BLaER1 treated with 17β-estradiol and CSF1 and Interleukin-3, amounts not matched to agents 10 nM and 100 nM (cell line): Measurements from ENCODE around the gene SIGMAR1.
A peak's percentile ranks its signal among the peaks of the same experiment; 100 is the strongest.

Experiments
- H3K27ac ChIP-seq, 11 experiments: shearing (Covaris generic); formaldehyde crosslinking; 2 replicates each; pipeline ENCODE4 v1.8.1; 2022
- H3K27me3 ChIP-seq, 11 experiments: shearing (Covaris generic); formaldehyde crosslinking; 2 replicates each; pipeline ENCODE4 v1.8.1; 2022
- H3K36me3 ChIP-seq, 11 experiments: shearing (Covaris generic); formaldehyde crosslinking; 2 replicates each; pipeline ENCODE4 v1.8.1; 2022
- H3K4me1 ChIP-seq, 10 experiments: shearing (Covaris generic); formaldehyde crosslinking; 2 replicates each; pipeline ENCODE4 v1.8.1; 2022
- H3K4me2 ChIP-seq, 11 experiments: shearing (Covaris generic); formaldehyde crosslinking; 2 replicates each; pipeline ENCODE4 v1.8.1; 2022
- H3K4me3 ChIP-seq, 10 experiments: shearing (Covaris generic); formaldehyde crosslinking; 2 replicates each; pipeline ENCODE4 v1.8.1; 2022
- H3K9ac ChIP-seq, 11 experiments: shearing (Covaris generic); formaldehyde crosslinking; 2 replicates each; pipeline ENCODE4 v1.8.1; 2022
- H3K9me3 ChIP-seq, 11 experiments: shearing (Covaris generic); formaldehyde crosslinking; replicated peaks in 1 of 11; 2 replicates each; pipeline ENCODE4 v1.8.1; 2022
- H4K20me1 ChIP-seq, 11 experiments: shearing (Covaris generic); formaldehyde crosslinking; 2 replicates each; pipeline ENCODE4 v1.8.1; 2022
- Cebpa-rat ChIP-seq, 11 experiments: shearing (Covaris generic); IDR thresholded peaks; 2 replicates each; pipeline ENCODE4 v1.8.1; 2022

The SIGMAR1 gene

GRCh38 chr9:34623374-34624235 is 14.0 kb downstream of the SIGMAR1 start:
- Histone ChIP-seq H3K9ac (no peak overlapping the region), H3K4me3 (0 out of 20 replicates have a peak overlapping the region, but pooled peaks of 1 of the 10 experiments have one; percentile 31)

GRCh38 chr9:34620061-34620994 is 17.3 kb downstream of the SIGMAR1 start, which contains the start of gene DCTN3:
Gene DCTN3, minus strand, starts transcription at chr9:34620495. Its CDS starts 31 bp downstream, at chr9:34620464.
- peak within 1 kb of the TSS in 10 of 11 experiments; percentile 32 to 69 (median 54); a peak in 15 of 22 replicates for H3K27ac ChIP-seq

More at GRCh38 chr9:34623374-34624235, 14.0 kb downstream of the SIGMAR1 start:
- H3K9me3 ChIP-seq, result peaks cover 18 to 44% (median 30%) of the 10 kb centered on the region in 11 experiments; a peak in 20 of 22 replicates
- peaks cover 80 to 100% (median 98%) of the 10 kb centered on the region in 11 experiments for H3K27me3 ChIP-seq
- no peak for TF ChIP-seq Cebpa-rat (IDR thresholded peaks at IDR 0.05)
- peaks cover 8 to 28% (median 15%) of the 10 kb centered on the region in 10 experiments; a peak in 19 of 20 replicates for H3K4me1 ChIP-seq
- no peak overlapping the region for H3K27ac ChIP-seq
- peaks cover 0 to 24% (median 11%) of the 10 kb centered on the region in 11 experiments; a peak in 13 of 22 replicates for H4K20me1 ChIP-seq
- peaks cover 0 to 2% (median 0%) of the 10 kb centered on the region in 11 experiments; a peak in 2 of 22 replicates for H3K36me3 ChIP-seq
- H3K4me2 ChIP-seq, result no peak overlapping the region

GRCh38 chr9:34615132-34615531 is 22.5 kb downstream of the SIGMAR1 start:
- H4K20me1 ChIP-seq, result no peaks in the 10 kb centered on the region
- H3K4me3 ChIP-seq, result no peak overlapping the region
- H3K4me2 ChIP-seq, result no peak overlapping the region
- no peak overlapping the region for H3K27ac ChIP-seq
- H3K4me1 ChIP-seq, result peaks cover 26 to 36% (median 33%) of the 10 kb centered on the region in 10 experiments
- TF ChIP-seq Cebpa-rat (IDR thresholded peaks at IDR 0.05), result no peak
- H3K9ac ChIP-seq, result no peak overlapping the region
- peaks cover 0 to 8% (median 4%) of the 10 kb centered on the region in 11 experiments; a peak in 16 of 22 replicates for H3K9me3 ChIP-seq
- peaks cover 0 to 37% (median 22%) of the 10 kb centered on the region in 11 experiments; a peak in 15 of 22 replicates for H3K36me3 ChIP-seq
- peaks cover 5 to 20% (median 13%) of the 10 kb centered on the region in 11 experiments; a peak in 21 of 22 replicates for H3K27me3 ChIP-seq

More at GRCh38 chr9:34620061-34620994, 17.3 kb downstream of the SIGMAR1 start, which contains the start of gene DCTN3:
- H3K9ac ChIP-seq, result peak within 1 kb of the TSS; percentile 67 to 79 (median 77); a peak in 21 of 22 replicates
- peaks cover 47 to 72% (median 65%) of the 10 kb centered on the region in 11 experiments for H3K27me3 ChIP-seq
- peaks cover 0 to 30% (median 20%) of the 10 kb centered on the region in 11 experiments; a peak in 14 of 22 replicates for H3K36me3 ChIP-seq
- peaks cover 18 to 44% (median 30%) of the 10 kb centered on the region in 11 experiments; a peak in 20 of 22 replicates for H3K9me3 ChIP-seq
- no peak for TF ChIP-seq Cebpa-rat (IDR thresholded peaks at IDR 0.05)
- H3K4me2 ChIP-seq, result peak within 1 kb of the TSS; percentile 75 to 90 (median 85)
- H3K4me1 ChIP-seq, result peaks cover 6 to 16% (median 11%) of the 10 kb centered on the region in 10 experiments; a peak in 17 of 20 replicates
- peaks cover 0 to 5% (median 0%) of the 10 kb centered on the region in 11 experiments; a peak in 3 of 22 replicates for H4K20me1 ChIP-seq
- peak within 1 kb of the TSS; percentile 70 to 80 (median 74) for H3K4me3 ChIP-seq

GRCh38 chr9:34612788-34613390 is 24.7 kb downstream of the SIGMAR1 start:
- no peak; a peak in 1 of 22 replicates for TF ChIP-seq Cebpa-rat (IDR thresholded peaks at IDR 0.05)
- peaks cover 19 to 29% (median 26%) of the 10 kb centered on the region in 10 experiments for H3K4me1 ChIP-seq
- peak overlapping the region; percentile 89 to 96 (median 94) for H3K9ac ChIP-seq
- peak overlapping the region; percentile 92 to 99 (median 97) for H3K4me2 ChIP-seq
- H3K36me3 ChIP-seq, result peaks cover 0 to 33% (median 18%) of the 10 kb centered on the region in 11 experiments; a peak in 15 of 22 replicates
- 0 out of 22 replicates have a peak, but pooled peaks cover 0 to 5% (median 0%) of the 10 kb centered on the region in 11 experiments for H3K9me3 ChIP-seq
- H3K4me3 ChIP-seq, result peak overlapping the region; percentile 71 to 88 (median 80)
- H4K20me1 ChIP-seq, result no peaks in the 10 kb centered on the region
- no peaks in the 10 kb centered on the region; a peak in 1 of 22 replicates for H3K27me3 ChIP-seq
- peak overlapping the region in 9 of 11 experiments; percentile 87 to 97 (median 95); a peak in 18 of 22 replicates for H3K27ac ChIP-seq

- no peaks in the 10 kb centered on the region; a peak in 1 of 22 replicates for H3K27me3 ChIP-seq
- H3K9ac ChIP-seq, result peak within 1 kb of the TSS; percentile 89 to 96 (median 94)
- peaks cover 0 to 25% (median 12%) of the 10 kb centered on the region in 11 experiments; a peak in 13 of 22 replicates for H3K36me3 ChIP-seq
- peak within 1 kb of the TSS; percentile 71 to 88 (median 80) for H3K4me3 ChIP-seq
- H3K4me1 ChIP-seq, result peaks cover 19 to 29% (median 26%) of the 10 kb centered on the region in 10 experiments
- H3K27ac ChIP-seq, result peak within 1 kb of the TSS; percentile 87 to 97 (median 94)
- H3K4me2 ChIP-seq, result peak within 1 kb of the TSS; percentile 92 to 99 (median 97)
- TF ChIP-seq Cebpa-rat (IDR thresholded peaks at IDR 0.05), result no peak; a peak in 1 of 22 replicates
- 0 out of 22 replicates have a peak, but pooled peaks cover 0 to 5% (median 0%) of the 10 kb centered on the region in 11 experiments for H3K9me3 ChIP-seq
- no peaks in the 10 kb centered on the region for H4K20me1 ChIP-seq
Measured at GRCh38 chr9:34611811-34612787, 25.5 kb downstream of the SIGMAR1 start, which contains the start of gene RPP25L. Gene RPP25L, minus strand, starts transcription at chr9:34612097. Its CDS starts 801 bp downstream, at chr9:34611296.

GRCh38 chr9:34611251-34611810 is 26.3 kb downstream of the SIGMAR1 start:
- no peak for TF ChIP-seq Cebpa-rat (IDR thresholded peaks at IDR 0.05)
- peaks cover 19 to 29% (median 26%) of the 10 kb centered on the region in 10 experiments for H3K4me1 ChIP-seq
- peak overlapping the region; percentile 71 to 88 (median 80) for H3K4me3 ChIP-seq
- H3K9me3 ChIP-seq, result 0 out of 22 replicates have a peak, but pooled peaks cover 0 to 5% (median 0%) of the 10 kb centered on the region in 11 experiments
- peak overlapping the region; percentile 92 to 99 (median 97) for H3K4me2 ChIP-seq
- no peaks in the 10 kb centered on the region for H4K20me1 ChIP-seq
- H3K9ac ChIP-seq, result peak overlapping the region; percentile 89 to 96 (median 94)
- no peaks in the 10 kb centered on the region for H3K27me3 ChIP-seq
- H3K36me3 ChIP-seq, result peaks cover 0 to 18% (median 7%) of the 10 kb centered on the region in 11 experiments; a peak in 12 of 22 replicates
- peak overlapping the region; percentile 87 to 97 (median 94) for H3K27ac ChIP-seq
